ENCODE results near the gene LYZ.

DNA sequence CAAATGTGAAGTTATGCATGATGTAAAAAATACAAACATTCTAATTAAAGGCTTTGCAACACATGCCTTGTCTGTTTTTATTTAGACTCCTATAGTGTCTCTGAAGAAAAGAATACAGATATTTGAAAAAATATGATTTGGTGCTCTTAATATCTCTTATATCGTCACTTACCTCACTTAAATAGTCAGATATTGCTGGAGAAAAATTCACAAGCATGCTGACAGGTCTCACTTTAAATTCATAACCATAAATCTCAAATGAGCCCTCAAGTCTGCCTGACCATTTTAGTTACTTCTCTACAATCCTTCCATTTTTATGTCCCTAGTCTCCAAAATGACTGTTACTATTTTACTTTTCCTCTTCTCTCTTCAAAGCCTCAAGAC lies 6.0 kb downstream of the LYZ start:
- TF ChIP-seq, protein P1, sequence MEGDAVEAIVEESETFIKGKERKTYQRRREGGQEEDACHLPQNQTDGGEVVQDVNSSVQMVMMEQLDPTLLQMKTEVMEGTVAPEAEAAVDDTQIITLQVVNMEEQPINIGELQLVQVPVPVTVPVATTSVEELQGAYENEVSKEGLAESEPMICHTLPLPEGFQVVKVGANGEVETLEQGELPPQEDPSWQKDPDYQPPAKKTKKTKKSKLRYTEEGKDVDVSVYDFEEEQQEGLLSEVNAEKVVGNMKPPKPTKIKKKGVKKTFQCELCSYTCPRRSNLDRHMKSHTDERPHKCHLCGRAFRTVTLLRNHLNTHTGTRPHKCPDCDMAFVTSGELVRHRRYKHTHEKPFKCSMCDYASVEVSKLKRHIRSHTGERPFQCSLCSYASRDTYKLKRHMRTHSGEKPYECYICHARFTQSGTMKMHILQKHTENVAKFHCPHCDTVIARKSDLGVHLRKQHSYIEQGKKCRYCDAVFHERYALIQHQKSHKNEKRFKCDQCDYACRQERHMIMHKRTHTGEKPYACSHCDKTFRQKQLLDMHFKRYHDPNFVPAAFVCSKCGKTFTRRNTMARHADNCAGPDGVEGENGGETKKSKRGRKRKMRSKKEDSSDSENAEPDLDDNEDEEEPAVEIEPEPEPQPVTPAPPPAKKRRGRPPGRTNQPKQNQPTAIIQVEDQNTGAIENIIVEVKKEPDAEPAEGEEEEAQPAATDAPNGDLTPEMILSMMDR (IDR thresholded peaks at IDR 0.05), result no peak
- TF ChIP-seq POLR2A (IDR thresholded peaks at IDR 0.05), result no peak

Measured in thyroid gland (tissue), 4 donors.